Psoas muscle (tissue), 8 donors: Measurements from ENCODE around the gene FOXRED2. TPM values are rescaled to one million over a fixed set of nuclear protein-coding genes. Genes with fewer than 3 reads are reported as not detected.

ENCODE experiments used
- ATAC-seq, 4 donors: fragments of 200-7000 bp; cut with Tn5 transposase; one replicate each; pipeline ENCODE4 v1.9.1; 2020; ENCODE audit warnings: moderate library complexity in 3 of 4, mild to moderate bottlenecking in 2 of 4
- DNase-seq, 2 donors: peaks; one replicate each; pipeline ENCODE4 v3.0.0-alpha.2; 2020
- H3K27ac ChIP-seq: fragments of 200-600 bp; one replicate; pipeline ENCODE4 v1.8.0; 2022
- H3K27me3 ChIP-seq, 3 donors: fragments of 200-600 bp in 1 of 3; one replicate each; pipeline versions ENCODE4 v1.6.1 to v1.8.0; 2013 to 2022; ENCODE audit warnings: low read length in 2 of 3, mild to moderate bottlenecking in 2 of 3, moderate library complexity in 1 of 3; ENCODE audit not compliant: insufficient read depth in 3 of 3
- H3K36me3 ChIP-seq, 2 donors: fragments of 200-600 bp in 1 of 2; one replicate each; pipeline versions ENCODE4 v1.6.1 to v1.8.0; 2013 to 2022; ENCODE audit warnings: low read depth in 1 of 2, mild to moderate bottlenecking in 1 of 2, moderate library complexity in 1 of 2; ENCODE audit not compliant: insufficient read depth in 1 of 2
- H3K4me1 ChIP-seq: fragments of 200-600 bp; one replicate; pipeline ENCODE4 v1.8.0; 2022
- H3K4me3 ChIP-seq: fragments of 200-600 bp; one replicate; pipeline ENCODE4 v1.8.0; 2022; ENCODE audit warnings: mild to moderate bottlenecking
- H3K9me3 ChIP-seq: fragments of 200-600 bp; one replicate; pipeline ENCODE4 v1.8.0; 2022
- WGBS, 3 donors: extraction: QIAGEN DNeasy Blood & Tissue Kit; methylation state at CpG; one replicate each; pipeline versions ENCODE4 v1.1.6 to v1.1.7; 2013; 5-methylcytosine and 5-hydroxymethylcytosine counted together
- intact Hi-C, 2 donors: fragments of 100-400 bp; cut with DNase I; formaldehyde crosslinking; loops; one replicate each; pipeline versions ENCODE4 v1.11.0 to v1.14.2; 2022
- polyA plus RNA-seq, 3 donors: library from polyadenylated mRNA; stranded (reverse); fragments of 200-250 nt; gene quantifications; one replicate each; pipeline ENCODE4 v1.2.3, GENCODE V29; 2013
- total RNA-seq, 4 donors: library from RNA; stranded (reverse); fragmentation: NEBNext Ultra II Directional in 2 of 4; extraction: Animal tissue kit (Norgen Biotek cat#: 25700) in 2 of 4; gene quantifications; one replicate each; pipeline versions ENCODE4 v1.2.1 to v1.2.4, GENCODE V29; 2021 to 2023
- TF ChIP-seq, protein P1 (sequence below): fragments of 200-600 bp; IDR thresholded peaks from one replicate; pipeline ENCODE4 v1.8.0; 2022; ENCODE audit warnings: antibody characterized with exemption
- donor health status: healthy with polysubstance abuse.
- donor health status: DM: no; HTN: no; CAD: no; lungs with moderate emphysema.
- donor health status: Bipolar disorder and iron deficiency.
- donor health status: healthy.
- donor health status: DM: yes; HTN: yes; CAD: no.
- donor health status: DM: no; HTN: no; CAD: no.
- donor health status: DM: no; HTN: no; CAD: no.
- donor health status: DM: yes; HTN: yes; CAD: no.

The FOXRED2 gene
- total and polyA plus RNA-seq, 7 donors, result 3.3 to 10.2 (median 7.7) TPM

DNA sequence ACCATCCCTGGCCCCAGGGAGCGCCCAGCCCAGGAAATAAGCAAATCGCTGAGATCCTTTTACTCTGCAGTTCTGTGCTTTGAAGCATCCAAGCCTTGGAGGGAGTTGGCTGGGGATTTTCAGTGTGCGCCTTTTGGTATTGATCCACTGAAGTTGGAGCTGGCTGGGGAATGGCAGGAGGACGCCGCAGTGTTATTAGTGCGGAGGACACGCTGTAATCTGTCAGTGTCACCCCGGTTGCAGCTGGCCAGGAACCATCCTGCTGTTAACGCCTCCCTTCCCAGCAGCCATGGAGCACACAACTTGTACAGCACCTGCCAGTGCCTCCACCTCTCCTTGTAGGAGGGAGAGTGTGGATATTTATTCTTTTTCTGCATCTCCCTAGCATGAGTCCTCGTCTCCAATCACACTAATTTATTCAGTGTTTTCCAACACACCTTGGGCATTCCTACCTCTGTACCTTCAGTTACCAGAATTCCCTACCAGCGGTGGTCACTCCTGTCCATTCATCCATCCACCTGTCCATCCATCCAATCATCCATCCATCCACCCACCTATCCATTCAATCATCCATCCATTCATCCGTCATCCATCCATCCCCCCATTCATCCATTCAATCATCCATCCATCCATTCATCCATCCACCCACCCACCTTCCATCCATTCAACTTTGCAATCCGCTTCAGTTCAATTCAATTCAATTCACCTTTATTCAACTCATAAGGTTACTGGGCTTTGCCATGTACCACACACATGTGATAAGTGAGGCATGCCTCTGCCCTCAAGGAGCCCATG, 44.1 kb upstream of the FOXRED2 start:
- Histone ChIP-seq H3K4me1 (no peaks in the 10 kb centered on the region), H3K36me3 (no peaks in the 10 kb centered on the region), H3K9me3 (no peaks in the 10 kb centered on the region), H3K4me3 (no peak overlapping the region), H3K27ac (no peak overlapping the region), H3K27me3 (peaks cover 0 to 78% (median 12%) of the 10 kb centered on the region in 3 donors)
- TF ChIP-seq, protein P1, sequence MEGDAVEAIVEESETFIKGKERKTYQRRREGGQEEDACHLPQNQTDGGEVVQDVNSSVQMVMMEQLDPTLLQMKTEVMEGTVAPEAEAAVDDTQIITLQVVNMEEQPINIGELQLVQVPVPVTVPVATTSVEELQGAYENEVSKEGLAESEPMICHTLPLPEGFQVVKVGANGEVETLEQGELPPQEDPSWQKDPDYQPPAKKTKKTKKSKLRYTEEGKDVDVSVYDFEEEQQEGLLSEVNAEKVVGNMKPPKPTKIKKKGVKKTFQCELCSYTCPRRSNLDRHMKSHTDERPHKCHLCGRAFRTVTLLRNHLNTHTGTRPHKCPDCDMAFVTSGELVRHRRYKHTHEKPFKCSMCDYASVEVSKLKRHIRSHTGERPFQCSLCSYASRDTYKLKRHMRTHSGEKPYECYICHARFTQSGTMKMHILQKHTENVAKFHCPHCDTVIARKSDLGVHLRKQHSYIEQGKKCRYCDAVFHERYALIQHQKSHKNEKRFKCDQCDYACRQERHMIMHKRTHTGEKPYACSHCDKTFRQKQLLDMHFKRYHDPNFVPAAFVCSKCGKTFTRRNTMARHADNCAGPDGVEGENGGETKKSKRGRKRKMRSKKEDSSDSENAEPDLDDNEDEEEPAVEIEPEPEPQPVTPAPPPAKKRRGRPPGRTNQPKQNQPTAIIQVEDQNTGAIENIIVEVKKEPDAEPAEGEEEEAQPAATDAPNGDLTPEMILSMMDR, result no peak
- 31 to 54% (median 39%) methylated on average over 13 of the region's 13 CpGs for WGBS, 3 donors
- ATAC-seq (no peak), DNase-seq (no peak)
- intact Hi-C loops, result loop anchor here in 1 of 2 donors (5.0 kb wide), 1 partner anchor 216 kb away; no protein-coding TSS in a partner anchor

DNA sequence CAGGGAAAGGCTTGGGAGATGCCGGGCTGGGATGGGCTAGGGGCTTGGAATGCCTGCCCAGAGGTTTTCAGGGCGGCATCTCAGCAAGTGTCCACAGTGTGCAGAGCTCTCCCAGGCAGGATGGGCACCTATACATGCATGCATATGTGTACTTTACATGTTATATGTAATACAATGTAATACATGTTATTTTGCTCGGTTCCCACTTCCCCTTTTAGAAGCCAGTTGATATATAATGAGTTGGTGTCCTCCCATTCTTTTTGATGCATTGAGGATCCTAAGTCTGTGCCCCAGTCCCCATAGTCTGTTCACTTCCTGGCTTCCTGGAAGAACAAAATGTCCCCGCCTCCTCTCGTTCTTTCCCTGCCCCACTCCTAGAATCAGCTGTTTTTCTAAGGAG, 42.2 kb upstream of the FOXRED2 start:
- intact Hi-C loops, result loop anchor here in 1 of 2 donors (5.0 to 10.0 kb wide), 2 partner anchors 308 to 466 kb away; partner anchors contain the start of genes MPST and TST
- Histone ChIP-seq H3K9me3 (no peaks in the 10 kb centered on the region), H3K36me3 (no peaks in the 10 kb centered on the region), H3K4me1 (no peaks in the 10 kb centered on the region), H3K4me3 (no peak overlapping the region), H3K27ac (no peak overlapping the region), H3K27me3 (peaks cover 0 to 65% (median 12%) of the 10 kb centered on the region in 3 donors)
- TF ChIP-seq, protein P1, result no peak
- WGBS, 3 donors, result 47 to 58% (median 53%) methylated on average over 5 of the region's 5 CpGs
- DNase-seq (no peak), ATAC-seq (no peak)

DNA sequence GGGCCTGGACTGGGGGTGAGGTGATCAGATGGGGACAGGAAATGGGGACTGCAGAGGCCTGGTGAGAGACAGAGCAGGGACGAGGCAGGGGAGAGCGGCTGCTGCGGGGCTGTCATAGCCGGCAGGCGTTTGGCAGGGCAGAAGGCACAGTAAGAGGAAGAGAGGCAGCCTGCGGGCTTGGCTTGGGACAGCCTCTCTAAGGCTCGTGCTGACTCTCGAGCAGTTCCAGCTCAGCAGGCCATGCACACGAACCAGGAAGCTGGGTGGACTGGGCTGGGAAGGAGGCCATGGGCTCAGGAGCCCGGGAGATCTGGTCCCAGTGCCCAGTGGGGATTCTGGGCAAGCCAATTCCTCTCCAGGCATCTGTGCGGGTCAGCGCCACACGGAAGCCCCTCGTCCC, 41.8 kb upstream of the FOXRED2 start:
- Histone ChIP-seq H3K36me3 (no peaks in the 10 kb centered on the region), H3K9me3 (no peaks in the 10 kb centered on the region), H3K27me3 (peaks cover 0 to 62% (median 12%) of the 10 kb centered on the region in 3 donors), H3K4me1 (no peaks in the 10 kb centered on the region), H3K4me3 (no peak overlapping the region), H3K27ac (no peak overlapping the region)
- TF ChIP-seq, protein P1, result no peak
- intact Hi-C loops, result loop anchor here in 1 of 2 donors (5.0 to 10.0 kb wide), 2 partner anchors 309 to 466 kb away; partner anchors contain the start of genes MPST and TST
- 31 to 43% (median 35%) methylated on average over 14 of the region's 14 CpGs for WGBS, 3 donors
- ATAC-seq (no peak), DNase-seq (no peak)

DNA sequence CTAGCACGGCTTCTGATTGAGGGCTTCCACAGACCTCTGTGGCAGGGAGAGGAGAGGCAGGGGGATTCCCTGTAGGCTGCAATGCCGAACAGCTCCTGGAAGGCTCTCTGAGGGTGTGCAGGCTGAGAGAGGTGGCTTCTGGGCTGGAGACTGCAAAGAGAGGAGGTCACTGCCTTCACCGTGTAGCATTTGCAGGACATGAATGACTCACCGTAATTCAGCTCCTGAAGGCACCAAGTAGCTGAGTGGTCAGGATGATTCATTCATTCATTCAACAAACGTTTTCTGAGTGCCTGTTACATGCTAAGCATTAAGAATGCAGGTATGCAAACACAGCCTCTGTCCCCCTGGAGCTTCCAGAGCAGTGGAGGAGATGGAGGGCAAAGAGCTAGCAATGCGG, 40.1 kb upstream of the FOXRED2 start:
- WGBS, 3 donors, result 44 to 51% (median 46%) methylated on average over 6 of the region's 6 CpGs
- Histone ChIP-seq H3K4me1 (no peaks in the 10 kb centered on the region), H3K4me3 (no peak overlapping the region), H3K9me3 (no peaks in the 10 kb centered on the region), H3K36me3 (no peaks in the 10 kb centered on the region), H3K27me3 (peaks cover 0 to 48% (median 7%) of the 10 kb centered on the region in 3 donors), H3K27ac (no peak overlapping the region)
- TF ChIP-seq, protein P1, result no peak
- intact Hi-C loops, result loop anchor here in 1 of 2 donors (5.0 to 10.0 kb wide), 2 partner anchors 310 to 468 kb away; partner anchors contain the start of genes MPST and TST
- ATAC-seq (no peak), DNase-seq (no peak)
